Measurements from ENCODE around the gene TRAPPC14.

GRCh38 chr7:100107890-100108289, 50.6 kb downstream of the TRAPPC14 start:
- TF ChIP-seq POLR2A (IDR thresholded peaks at IDR 0.05) (no peak), POLR2AphosphoS5 (IDR thresholded peaks at IDR 0.05) (no peak), CTCF (IDR thresholded peaks at IDR 0.05) (no peak)

Data from stomach (tissue), 4 donors.